IMR-90 (cell line): Measurements from ENCODE around the gene SLC4A3. TPM values are rescaled to one million over a fixed set of nuclear protein-coding genes. Genes with fewer than 3 reads are reported as not detected.
A peak's percentile ranks its signal among the peaks of the same experiment; 100 is the strongest.

ENCODE experiments used
- ATAC-seq: fragments of 200-7000 bp; cut with Tn5 transposase; 2 replicates; pipeline ENCODE4 v1.9.1; 2020; ENCODE audit warnings: low read depth, mild to moderate bottlenecking, moderate library complexity
- BruUV-seq: library from RNA; stranded (reverse); fragments of 400-500 nt; replicated peaks from 2 replicates; lab custom pipeline; 2021; lab: Mats Ljungman, UMichigan
- CTCF ChIA-PET: fragments of 300-600 bp; formaldehyde crosslinking; extraction: SDS; loops from one replicate; lab custom pipeline; 2021; ENCODE audit warnings: antibody characterized with exemption; lab: Yijun Ruan, JAX
- POLR2A ChIA-PET: fragments of 300-600 bp; sonication (Branson Sonifier 250); formaldehyde crosslinking; loops from one replicate; lab custom pipeline; 2022; ENCODE audit warnings: antibody characterized with exemption; ENCODE audit not compliant: unreplicated experiment; lab: Charles Lee
- DNase-seq: peaks from one replicate; pipeline ENCODE4 v3.0.0; 2013
- H2AFZ ChIP-seq: replicated peaks from 2 replicates; pipeline ENCODE3; 2013; ENCODE audit warnings: low read length, mild to moderate bottlenecking; ENCODE audit not compliant: poor library complexity
- H2AK5ac ChIP-seq: 2 replicates; pipeline ENCODE4 v1.6.1; 2013; ENCODE audit warnings: low read depth, low read length, inconsistent platforms
- H2AK9ac ChIP-seq: replicated peaks from 2 replicates; pipeline ENCODE3; 2013; ENCODE audit warnings: mild to moderate bottlenecking, low read depth, low read length, moderate library complexity; ENCODE audit not compliant: poor library complexity
- H2BK120ac ChIP-seq: 2 replicates; pipeline ENCODE4 v1.6.1; 2013; ENCODE audit warnings: low read depth, low read length, inconsistent platforms
- H2BK15ac ChIP-seq: 3 replicates; pipeline ENCODE4 v1.6.1; 2013; ENCODE audit warnings: low read depth, low read length, inconsistent platforms
- H2BK20ac ChIP-seq: 2 replicates; pipeline ENCODE4 v1.6.1; 2013; ENCODE audit warnings: low read depth, mild to moderate bottlenecking, inconsistent platforms, low read length, moderate library complexity
- H2BK5ac ChIP-seq: 2 replicates; pipeline ENCODE4 v1.6.1; 2013; ENCODE audit warnings: mild to moderate bottlenecking, low read depth, low read length, inconsistent platforms; ENCODE audit not compliant: poor library complexity, severe bottlenecking
- H3K14ac ChIP-seq: replicated peaks from 2 replicates; pipeline ENCODE4 v1.6.1; 2013; ENCODE audit warnings: low read depth, low read length, inconsistent platforms
- H3K18ac ChIP-seq: 2 replicates; pipeline ENCODE4 v1.6.1; 2013; ENCODE audit warnings: low read depth, low read length, control low read depth
- H3K23ac ChIP-seq: 2 replicates; pipeline ENCODE4 v1.6.1; 2013; ENCODE audit warnings: low read depth, low read length, inconsistent platforms
- H3K27ac ChIP-seq: 2 replicates; pipeline ENCODE4 v1.5.1; 2013; ENCODE audit warnings: mild to moderate bottlenecking, control low read depth, low read length; ENCODE audit not compliant: insufficient read depth
- H3K27me3 ChIP-seq: 2 replicates; pipeline ENCODE4 v1.6.1; 2013; ENCODE audit warnings: low read length; ENCODE audit not compliant: control insufficient read depth, insufficient read depth
- H3K36me3 ChIP-seq: 2 replicates; pipeline ENCODE4 v1.6.1; 2013; ENCODE audit warnings: low read length, mixed read lengths; ENCODE audit not compliant: control insufficient read depth, insufficient read depth
- H3K4ac ChIP-seq: 2 replicates; pipeline ENCODE4 v1.6.1; 2013; ENCODE audit warnings: low read depth, low read length, inconsistent platforms
- H3K4me1 ChIP-seq: 2 replicates; pipeline ENCODE4 v1.6.1; 2013; ENCODE audit warnings: low read length, mixed read lengths; ENCODE audit not compliant: control insufficient read depth, insufficient read depth
- H3K4me2 ChIP-seq: 2 replicates; pipeline ENCODE4 v1.6.1; 2013; ENCODE audit warnings: low read depth, mild to moderate bottlenecking, control low read depth, low read length, moderate library complexity
- H3K4me3 ChIP-seq: 2 replicates; pipeline ENCODE4 v1.5.1; 2013; ENCODE audit warnings: low read depth, mild to moderate bottlenecking, control low read depth, low read length, moderate library complexity; ENCODE audit not compliant: insufficient read depth
- H3K56ac ChIP-seq: 2 replicates; pipeline ENCODE4 v1.6.1; 2013; ENCODE audit warnings: low read length, inconsistent platforms; ENCODE audit not compliant: insufficient read depth; ENCODE audit errors: extremely low read depth
- H3K79me1 ChIP-seq, 2 experiments: 2 replicates each; pipeline ENCODE4 v1.6.1; 2013; ENCODE audit warnings: low read length in 2 of 2, inconsistent platforms in 1 of 2, low read depth in 1 of 2
- H3K9ac ChIP-seq: 2 replicates; pipeline ENCODE4 v1.6.1; 2013; ENCODE audit warnings: low read depth, low read length, control low read depth
- H3K9me1 ChIP-seq: 2 replicates; pipeline ENCODE4 v1.6.1; 2013; ENCODE audit warnings: low read length, inconsistent platforms; ENCODE audit not compliant: insufficient read depth
- H3K9me3 ChIP-seq: 2 replicates; pipeline ENCODE4 v1.6.1; 2013; ENCODE audit warnings: low read length; ENCODE audit not compliant: control insufficient read depth, insufficient read depth
- H4K20me1 ChIP-seq: 2 replicates; pipeline ENCODE4 v1.6.1; 2013; ENCODE audit warnings: low read length, inconsistent platforms; ENCODE audit not compliant: insufficient read depth
- H4K5ac ChIP-seq: 2 replicates; pipeline ENCODE4 v1.6.1; 2013; ENCODE audit warnings: mild to moderate bottlenecking, low read depth, low read length, control low read depth
- H4K8ac ChIP-seq, 2 experiments: 2 replicates each; pipeline ENCODE4 v1.6.1; 2013; ENCODE audit warnings: low read depth in 2 of 2, low read length in 2 of 2, control low read depth in 1 of 2, inconsistent platforms in 1 of 2
- H4K91ac ChIP-seq: 2 replicates; pipeline ENCODE4 v1.6.1; 2013; ENCODE audit warnings: low read depth, low read length, inconsistent platforms; ENCODE audit not compliant: insufficient read depth
- CEBPB ChIP-seq: IDR thresholded peaks from 2 replicates; pipeline ENCODE4 v1.6.1; 2012; ENCODE audit warnings: low read depth, low read length, improper control_type of control experiment
- ELK1 ChIP-seq: fragments of 150-350 bp; IDR thresholded peaks from 2 replicates; pipeline ENCODE4 v1.6.1; 2016; ENCODE audit warnings: low read depth, mild to moderate bottlenecking, low read length, moderate library complexity, borderline replicate concordance
- NFE2L2 ChIP-seq: fragments of 150-350 bp; IDR thresholded peaks from 2 replicates; pipeline ENCODE4 v1.6.1; 2016; ENCODE audit warnings: low read depth, mild to moderate bottlenecking, low read length
- WGBS, 2 experiments: methylation state at CpG; one replicate each; pipeline versions ENCODE4 v1.1.5 to v1.1.7; 2013; ENCODE audit warnings: missing lambda C conversion rate in 2 of 2; ENCODE audit not compliant: insufficient read length in 1 of 2; ENCODE audit errors: extremely low coverage in 2 of 2; 5-methylcytosine and 5-hydroxymethylcytosine counted together
- dilution Hi-C: fragments of 300-500 bp; cut with HindIII; formaldehyde crosslinking; loops from one replicate; pipeline ENCODE4 v1.14.3; 2018; ENCODE audit warnings: low sequenced_read_pairs; ENCODE audit not compliant: unreplicated experiment
- in situ Hi-C: fragments of 300-500 bp; cut with MboI; formaldehyde crosslinking; loops from 3 replicates; pipeline ENCODE4 v1.14.3; 2019; ENCODE audit warnings: low sequenced_read_pairs, inconsistent platforms, mixed read lengths
- intact Hi-C: fragments of 100-400 bp; cut with micrococcal nuclease; formaldehyde crosslinking; loops from 2 replicates; pipeline ENCODE4 v1.10.0; 2022
- polyA plus RNA-seq, 3 experiments: library from polyadenylated mRNA; depleted of rRNA; stranded (reverse); fragments of >200 nt; gene quantifications; 2 replicates each; pipeline ENCODE4 v1.2.3, GENCODE V29; 2012; ENCODE audit warnings: low replicate concordance in 1 of 3
- total RNA-seq: library from RNA; depleted of rRNA; stranded (reverse); fragments of >200 nt; gene quantifications from 2 replicates; pipeline ENCODE4 v1.2.3, GENCODE V29; 2012
- TF ChIP-seq, protein P1 (sequence below): fragments of 150-350 bp; IDR thresholded peaks from 2 replicates; pipeline ENCODE4 v1.6.1; 2017; ENCODE audit warnings: mild to moderate bottlenecking, antibody characterized with exemption, low read length, low read depth

SLC4A3 gene
- total and polyA plus RNA-seq, 2 of the 4 experiments (the other 2 are of a cell fraction) = 0.90 to 6.1 TPM

DNA sequence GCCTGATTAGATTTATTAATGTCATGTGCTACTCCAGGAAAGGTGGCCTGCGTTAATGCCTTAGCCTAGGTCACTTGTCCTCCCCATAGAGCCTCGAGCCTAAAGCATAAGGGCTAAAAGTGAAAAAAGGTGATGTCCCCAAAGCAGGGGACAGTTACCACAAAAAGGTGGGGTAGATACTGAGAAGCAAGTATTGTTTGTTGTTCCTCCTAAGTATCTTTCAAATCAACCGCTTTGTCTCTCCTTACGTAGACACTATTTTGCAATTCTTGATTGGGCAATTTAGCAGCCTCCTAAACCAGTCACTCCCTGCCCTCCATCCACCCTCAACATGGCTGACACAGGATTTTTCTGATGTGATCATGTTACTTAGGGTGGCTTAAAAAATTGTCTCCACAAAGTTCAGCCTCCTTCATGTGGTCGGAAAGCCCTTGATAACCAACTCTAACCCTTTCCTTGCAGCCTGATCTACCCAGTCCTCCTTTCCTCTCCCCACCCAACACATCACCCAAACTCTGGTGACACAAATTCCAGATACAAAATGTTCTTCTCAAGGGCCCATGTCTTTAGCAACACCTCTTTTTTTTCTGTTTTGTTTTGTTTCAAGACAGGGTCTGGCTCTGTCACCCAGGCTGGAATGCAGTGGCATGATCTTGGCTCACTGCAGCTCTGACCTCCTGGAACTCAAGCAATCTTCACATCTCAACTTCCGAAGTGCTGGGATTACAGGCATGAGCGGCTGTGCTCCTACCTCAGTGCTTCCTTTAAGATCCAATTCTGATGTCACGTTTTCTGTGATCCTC lies 48.4 kb upstream of the SLC4A3 start:
- CTCF ChIA-PET = no interaction called here
- ATAC-seq = peak; percentile 50; the same call in 1 of the 2 replicates
- peak overlapping the region; percentile 48 for H2AFZ ChIP-seq

More for the DNA sequence above, 48.4 kb upstream of the SLC4A3 start:
- Histone ChIP-seq H3K56ac (no peak overlapping the region), H3K4me2 (no peak overlapping the region), H3K9me1 (no peaks in the 10 kb centered on the region; the same call in 1 of the 2 replicates), H2AK5ac (no peak overlapping the region), H3K4ac (peak overlapping the region; percentile 29; the same call in 1 of the 2 replicates), H3K18ac (no peak overlapping the region), H3K23ac (no peak overlapping the region), H2AK9ac (no peak overlapping the region), H3K79me1 (no peaks in the 10 kb centered on the region), H3K9me3 (no peaks in the 10 kb centered on the region), H3K4me3 (no peak overlapping the region), H2BK20ac (no peak overlapping the region), H2BK5ac (no peak overlapping the region), H4K5ac (peak overlapping the region; percentile 72; the same call in 1 of the 2 replicates), H3K4me1 (peaks cover 7% of the 10 kb centered on the region), H3K14ac (no peak overlapping the region), H3K36me3 (no peaks in the 10 kb centered on the region), H4K91ac (no peak overlapping the region), H3K9ac (no peak overlapping the region), H2BK120ac (no peak overlapping the region), H4K8ac (peak overlapping the region; percentile 11 to 60; a peak in 2 of 4 replicates), H4K20me1 (no peaks in the 10 kb centered on the region), H3K27me3 (peaks cover 16% of the 10 kb centered on the region), H2BK15ac (no peak overlapping the region), H3K27ac (no peak overlapping the region)
- peak; percentile 36 for DNase-seq
- intact Hi-C loops = no loop called here
- dilution Hi-C loops = no loop called here
- POLR2A ChIA-PET = no interaction called here
- TF ChIP-seq ELK1 (no peak), CEBPB (peak; percentile 78), NFE2L2 (no peak)
- TF ChIP-seq, protein P1, sequence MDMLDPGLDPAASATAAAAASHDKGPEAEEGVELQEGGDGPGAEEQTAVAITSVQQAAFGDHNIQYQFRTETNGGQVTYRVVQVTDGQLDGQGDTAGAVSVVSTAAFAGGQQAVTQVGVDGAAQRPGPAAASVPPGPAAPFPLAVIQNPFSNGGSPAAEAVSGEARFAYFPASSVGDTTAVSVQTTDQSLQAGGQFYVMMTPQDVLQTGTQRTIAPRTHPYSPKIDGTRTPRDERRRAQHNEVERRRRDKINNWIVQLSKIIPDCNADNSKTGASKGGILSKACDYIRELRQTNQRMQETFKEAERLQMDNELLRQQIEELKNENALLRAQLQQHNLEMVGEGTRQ = no peak
- WGBS, 2 experiments = 22% methylated on average over 3 of the region's 8 CpGs; no CpG with 5 or more reads in 1 of the 2 experiments
- BruUV-seq = no TSS peak
- in situ Hi-C loops = no loop called here
